Measurements from ENCODE around the gene MCRIP1.

The MCRIP1 gene, protein sequence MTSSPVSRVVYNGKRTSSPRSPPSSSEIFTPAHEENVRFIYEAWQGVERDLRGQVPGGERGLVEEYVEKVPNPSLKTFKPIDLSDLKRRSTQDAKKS

DNA sequence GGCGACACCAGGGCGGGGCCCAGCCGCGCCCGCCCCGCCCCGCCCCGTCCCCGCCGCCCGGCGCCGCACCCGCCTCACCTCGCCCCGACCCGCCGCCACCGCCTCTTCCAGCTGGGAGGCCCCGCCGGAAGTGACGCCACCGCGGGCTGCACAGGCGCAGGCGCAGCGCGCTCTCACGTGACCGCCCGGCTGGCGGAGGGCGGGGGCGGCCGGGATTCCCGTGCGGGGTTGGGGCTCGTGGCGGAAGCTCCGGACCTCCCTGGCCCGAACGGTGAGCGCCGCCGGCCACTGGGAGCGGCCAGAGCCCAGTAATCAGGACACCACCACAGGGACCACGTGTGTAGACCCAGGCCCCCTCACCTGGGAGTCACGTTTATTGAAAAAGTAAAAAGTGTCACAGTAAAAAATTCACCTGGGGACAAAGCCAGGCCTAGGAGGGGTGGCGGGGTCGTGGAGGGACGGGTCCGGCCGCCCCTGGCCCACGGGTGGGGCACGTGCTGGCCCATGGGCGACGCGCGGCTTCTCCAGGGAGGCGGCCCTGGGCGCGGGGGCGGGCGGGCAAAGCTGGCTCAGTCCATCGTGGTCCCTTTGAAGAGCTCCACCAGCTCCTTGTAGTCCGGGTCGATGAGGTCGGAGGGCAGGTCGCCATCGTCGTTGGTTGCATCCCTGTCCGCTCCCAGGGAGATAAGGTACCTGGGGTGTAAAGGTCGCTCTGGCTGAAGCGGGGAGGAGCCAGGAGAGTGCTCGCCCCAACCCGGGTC, at the start of gene MCRIP1:
MCRIP1 (minus strand) TSS at position 132 of the 761 bp plus-strand sequence. CDS start 8,785 bp downstream, outside the sequence.
- peak; percentile 79 for DNase-seq (ENCODE audit: low read depth)

DNA sequence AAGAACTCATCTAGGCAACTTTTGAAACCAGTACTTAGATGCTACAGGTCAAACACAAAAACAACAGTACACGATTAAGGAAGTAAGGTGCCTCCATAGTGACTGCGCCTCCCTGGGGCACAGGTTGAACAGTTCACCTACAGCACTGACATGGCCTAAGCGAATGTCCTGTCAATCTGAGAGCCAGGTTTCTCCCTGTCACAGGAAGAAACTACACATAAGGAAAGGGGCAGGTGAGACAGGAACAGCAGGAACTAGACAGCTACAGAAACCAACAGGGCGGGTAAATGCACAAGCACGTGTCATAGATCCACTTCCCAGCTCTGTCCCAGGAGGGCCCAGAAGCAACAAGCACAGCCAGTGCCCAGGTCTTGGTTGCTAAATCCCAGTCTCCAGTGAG, 46.0 kb upstream of the MCRIP1 start:
- no peak for DNase-seq (ENCODE audit: low read depth)

DNA sequence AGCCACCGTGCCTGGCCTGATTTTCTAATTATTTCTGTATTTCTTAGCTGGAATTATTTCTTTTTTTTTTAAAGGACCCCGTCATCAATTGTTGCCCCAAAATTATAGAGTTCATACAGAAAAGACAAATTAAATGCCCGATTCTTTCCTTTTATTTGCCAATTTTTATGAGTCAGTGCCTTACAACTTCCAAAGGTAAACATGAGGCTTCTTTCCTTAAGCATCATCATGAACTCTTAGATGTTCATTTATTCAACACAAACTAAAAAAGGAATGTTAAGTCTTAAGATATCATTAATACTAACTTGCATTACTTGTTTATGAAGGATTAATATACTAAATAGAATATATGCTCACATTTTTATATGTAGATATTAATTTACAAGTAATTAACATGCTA, 45.2 kb upstream of the MCRIP1 start:
- no peak for DNase-seq (ENCODE audit: low read depth)

DNA sequence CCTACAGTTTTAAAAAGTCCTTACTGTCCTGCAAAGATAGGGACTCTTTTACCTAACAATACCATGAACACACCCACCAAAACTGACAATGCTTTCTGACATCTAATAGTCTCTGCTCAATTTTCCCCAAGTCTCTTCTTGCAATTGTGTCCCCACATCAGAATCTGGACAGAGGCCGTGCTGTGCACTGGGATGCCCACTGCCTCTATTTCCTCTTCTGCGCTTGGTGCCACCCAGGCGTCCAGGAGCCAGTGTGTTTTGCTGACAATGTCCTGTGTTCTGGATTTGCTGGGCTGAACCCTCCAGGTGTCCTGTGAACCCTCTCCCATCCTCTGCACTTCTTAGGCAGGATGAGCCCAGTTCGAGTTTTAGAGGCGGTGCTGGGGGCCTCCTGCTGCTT, 44.5 kb upstream of the MCRIP1 start:
- DNase-seq (ENCODE audit: low read depth), result no peak

DNA sequence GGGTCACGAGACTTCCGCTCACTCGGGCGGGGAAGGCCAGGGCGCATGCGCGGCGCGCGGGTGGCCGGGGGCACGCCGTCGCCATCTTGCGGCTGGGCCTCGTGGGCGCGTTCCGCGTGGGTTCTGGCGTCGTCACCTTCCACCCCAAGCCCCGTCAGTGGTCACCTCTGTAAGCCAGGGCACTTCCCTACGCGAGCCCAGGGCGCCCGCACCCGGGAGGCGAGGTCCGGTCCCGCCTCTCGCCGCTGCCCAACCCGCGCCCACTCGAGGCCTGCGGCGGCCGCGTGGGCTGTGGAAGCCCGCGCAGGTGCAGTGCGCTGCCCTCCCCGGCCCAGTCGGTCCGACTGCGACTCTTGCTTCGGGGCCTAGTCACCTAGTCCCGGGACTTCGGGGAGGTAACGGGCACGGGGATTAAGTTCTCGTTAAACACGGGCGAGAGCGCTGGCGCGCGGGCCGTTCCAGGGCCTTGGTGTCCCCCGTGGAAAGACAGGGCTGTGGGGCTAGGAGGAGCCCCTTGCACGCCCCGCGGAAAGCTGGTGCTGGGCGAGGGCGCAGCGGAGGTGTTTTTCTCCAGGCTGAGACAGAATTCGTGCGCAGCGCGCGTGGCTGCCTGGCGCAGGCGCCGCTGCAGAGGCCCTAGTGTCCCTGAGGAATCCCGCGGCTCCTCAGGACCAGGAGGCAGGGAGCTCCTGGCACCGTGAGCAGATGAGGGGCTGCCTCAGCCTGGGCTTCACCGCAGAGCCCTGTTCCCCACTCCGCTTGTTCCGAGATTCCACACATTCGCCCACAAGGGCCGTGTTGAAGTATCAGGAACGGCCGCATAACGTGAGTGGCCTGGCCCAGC, 38.5 kb upstream of the MCRIP1 start:
- peak; percentile 77 for DNase-seq (ENCODE audit: low read depth)

DNA sequence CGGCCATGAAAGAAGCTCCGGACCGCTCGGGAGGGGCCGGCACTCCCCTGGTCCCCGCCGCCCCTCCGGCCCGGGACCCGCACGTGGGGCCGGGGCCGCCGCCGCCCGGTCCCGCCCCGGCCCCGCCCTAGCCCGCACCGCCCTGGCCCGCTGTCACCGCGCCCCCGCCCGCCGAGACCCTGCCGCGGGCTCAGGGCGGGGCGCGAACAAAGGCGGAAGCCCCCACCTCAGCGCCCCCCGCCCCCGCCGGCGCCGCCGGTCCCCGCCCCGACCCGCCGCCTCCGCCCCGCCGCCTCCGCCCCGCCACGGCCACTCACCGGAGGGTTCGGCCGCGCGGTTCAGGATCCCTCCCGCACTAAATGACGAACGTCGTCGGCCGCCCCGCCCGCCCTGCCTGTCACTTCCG, 37.9 kb upstream of the MCRIP1 start, which contains the start of gene ARHGDIA:
ARHGDIA (minus strand) TSS at position 357 of the 406 bp plus-strand sequence. CDS start 1,407 bp downstream, outside the sequence.
- DNase-seq (ENCODE audit: low read depth), result no peak

DNA sequence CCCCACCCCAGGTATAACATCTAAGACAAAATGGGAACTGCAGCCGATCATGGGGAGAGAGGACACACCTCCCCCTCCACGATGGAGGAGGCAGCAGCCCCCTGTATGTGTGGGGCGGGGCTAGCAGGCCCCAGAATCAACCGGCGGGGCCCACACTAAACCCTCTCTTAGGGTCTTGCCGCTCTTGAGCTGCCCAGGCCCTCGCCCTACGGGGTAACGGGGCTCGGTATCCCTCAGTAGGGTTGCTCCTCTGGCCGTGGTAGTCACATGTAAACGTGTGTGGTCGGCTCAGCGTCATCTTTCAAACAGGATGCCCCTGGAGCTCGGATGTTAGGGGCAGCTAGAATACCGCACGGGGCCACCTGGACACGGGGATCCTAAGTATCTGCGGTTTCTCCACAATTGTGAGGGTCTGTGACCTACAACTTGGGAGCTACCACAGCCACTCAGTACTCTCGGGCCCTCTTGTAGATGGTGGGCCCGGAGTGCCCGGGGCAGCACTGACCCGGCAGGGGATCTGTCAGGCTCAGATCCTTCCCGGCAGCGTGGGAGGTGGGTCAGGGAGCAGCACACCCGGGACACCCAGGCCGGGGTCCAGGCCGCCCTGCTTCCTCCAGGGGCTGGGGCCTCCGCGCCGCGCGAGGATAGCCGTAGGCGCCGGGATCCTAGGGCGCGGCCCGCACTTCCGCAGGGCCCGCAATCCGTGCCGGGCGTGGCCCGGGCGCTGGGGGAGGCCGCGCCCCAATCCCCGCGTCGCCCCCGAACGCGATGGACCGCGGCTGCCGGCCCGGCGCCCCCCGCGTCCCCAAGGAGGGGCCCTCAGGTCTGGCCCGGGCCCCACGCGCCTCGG, 37.3 kb upstream of the MCRIP1 start:
- no peak for DNase-seq (ENCODE audit: low read depth)

DNA sequence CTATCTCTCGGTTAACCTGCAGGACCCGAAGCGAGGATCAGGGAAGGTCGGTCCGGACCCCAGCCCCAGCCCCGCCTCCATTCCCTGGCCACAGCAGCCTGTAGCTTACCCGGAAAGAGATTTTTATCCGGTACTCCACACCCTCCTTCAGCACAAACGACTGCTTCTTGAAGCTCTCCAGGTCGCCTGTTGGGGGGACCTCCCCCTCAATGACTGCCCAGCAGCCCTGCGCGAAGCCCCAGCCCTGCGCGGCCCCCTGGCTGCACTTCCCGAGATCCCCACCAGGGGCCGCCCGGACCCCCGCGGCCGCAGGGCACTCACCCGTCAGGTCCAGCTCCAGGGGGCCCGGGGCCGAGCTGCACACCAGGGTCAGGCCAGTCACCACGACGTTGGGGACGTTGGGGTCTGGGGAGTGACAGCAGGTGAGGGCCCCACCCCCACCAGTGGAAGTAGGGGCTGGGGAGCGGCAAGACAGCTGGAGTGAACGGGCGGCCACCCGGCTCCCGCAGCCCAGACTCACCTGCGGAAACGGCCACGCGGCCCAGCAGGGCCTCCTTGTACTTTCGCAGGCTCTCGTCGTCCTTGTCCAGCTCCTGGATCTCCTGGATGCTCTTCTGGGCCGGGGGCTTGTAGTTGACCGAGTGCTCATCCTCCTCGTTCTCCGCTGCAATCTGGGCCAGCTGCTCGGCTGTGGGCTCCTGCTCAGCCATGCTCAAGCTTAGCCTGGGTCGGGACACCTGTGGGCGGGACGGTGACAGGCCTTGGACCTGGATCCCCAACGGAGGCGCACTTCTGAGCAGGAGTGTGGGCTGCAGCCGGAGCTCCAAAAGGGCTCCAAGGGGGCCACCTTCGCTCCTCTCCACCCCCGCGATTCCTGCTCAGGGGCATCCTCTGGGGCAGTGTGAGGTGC, 36.4 kb upstream of the MCRIP1 start:
- no peak for DNase-seq (ENCODE audit: low read depth)

DNA sequence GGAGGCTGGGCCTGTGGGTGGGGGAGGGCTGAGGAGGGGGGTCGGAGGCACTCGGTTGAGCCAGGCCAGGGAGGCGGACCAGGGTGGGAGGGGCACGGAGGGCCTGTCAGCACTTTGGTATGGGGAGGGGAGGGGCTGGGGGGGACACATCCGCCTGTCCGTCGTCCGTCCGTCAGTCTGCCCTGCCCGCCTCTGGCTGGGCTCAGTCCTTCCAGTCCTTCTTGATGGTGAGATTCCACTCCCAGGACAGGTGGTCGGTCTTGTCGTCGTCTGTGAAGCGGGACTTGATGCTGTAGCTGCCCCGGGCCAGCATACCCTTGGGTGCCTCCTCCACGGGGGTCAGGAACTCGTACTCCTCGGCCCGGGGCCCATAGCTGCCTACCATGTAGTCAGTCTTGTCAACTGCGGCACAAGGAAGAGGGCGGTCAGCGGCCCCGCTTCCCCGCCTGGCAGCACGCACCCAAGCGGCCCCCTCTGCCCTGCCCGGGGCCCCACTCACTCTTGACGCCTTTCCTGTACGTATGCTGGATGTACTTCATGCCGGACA, 35.7 kb upstream of the MCRIP1 start:
- peak; percentile 91 for DNase-seq (ENCODE audit: low read depth)

DNA sequence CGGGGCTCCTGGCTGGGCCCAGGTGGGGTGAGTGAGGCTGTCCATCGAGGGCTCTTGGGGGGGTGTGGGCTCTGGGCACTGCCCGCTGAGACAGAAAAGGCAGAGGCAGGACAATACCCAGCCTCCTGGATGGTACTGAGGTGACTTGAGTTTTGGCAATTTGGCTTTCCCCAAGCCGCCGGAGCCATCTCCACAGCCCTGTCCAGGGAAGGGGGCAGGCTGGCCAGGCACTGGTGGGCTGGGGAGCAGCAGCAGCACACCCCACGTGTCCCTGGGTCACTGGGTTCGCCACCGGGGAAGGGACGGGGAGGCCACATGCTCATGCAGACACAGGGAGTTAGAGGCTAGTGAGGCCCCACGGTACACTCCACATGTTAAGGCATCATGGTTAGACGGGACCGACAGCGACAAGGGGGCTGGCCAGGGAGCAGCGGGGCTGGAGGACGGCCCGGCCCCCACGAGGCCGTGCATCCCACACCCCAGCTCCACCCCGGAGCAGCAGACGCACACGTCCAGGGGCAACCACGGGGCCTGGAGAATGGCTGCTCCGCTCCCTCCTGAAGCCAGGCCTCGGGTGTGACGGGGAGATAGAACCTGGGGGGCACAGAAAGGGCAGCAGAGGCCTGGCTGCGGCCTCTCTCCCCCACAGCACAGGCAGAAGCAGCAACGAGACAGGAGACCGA, 35.0 kb upstream of the MCRIP1 start:
- no peak for DNase-seq (ENCODE audit: low read depth)

DNA sequence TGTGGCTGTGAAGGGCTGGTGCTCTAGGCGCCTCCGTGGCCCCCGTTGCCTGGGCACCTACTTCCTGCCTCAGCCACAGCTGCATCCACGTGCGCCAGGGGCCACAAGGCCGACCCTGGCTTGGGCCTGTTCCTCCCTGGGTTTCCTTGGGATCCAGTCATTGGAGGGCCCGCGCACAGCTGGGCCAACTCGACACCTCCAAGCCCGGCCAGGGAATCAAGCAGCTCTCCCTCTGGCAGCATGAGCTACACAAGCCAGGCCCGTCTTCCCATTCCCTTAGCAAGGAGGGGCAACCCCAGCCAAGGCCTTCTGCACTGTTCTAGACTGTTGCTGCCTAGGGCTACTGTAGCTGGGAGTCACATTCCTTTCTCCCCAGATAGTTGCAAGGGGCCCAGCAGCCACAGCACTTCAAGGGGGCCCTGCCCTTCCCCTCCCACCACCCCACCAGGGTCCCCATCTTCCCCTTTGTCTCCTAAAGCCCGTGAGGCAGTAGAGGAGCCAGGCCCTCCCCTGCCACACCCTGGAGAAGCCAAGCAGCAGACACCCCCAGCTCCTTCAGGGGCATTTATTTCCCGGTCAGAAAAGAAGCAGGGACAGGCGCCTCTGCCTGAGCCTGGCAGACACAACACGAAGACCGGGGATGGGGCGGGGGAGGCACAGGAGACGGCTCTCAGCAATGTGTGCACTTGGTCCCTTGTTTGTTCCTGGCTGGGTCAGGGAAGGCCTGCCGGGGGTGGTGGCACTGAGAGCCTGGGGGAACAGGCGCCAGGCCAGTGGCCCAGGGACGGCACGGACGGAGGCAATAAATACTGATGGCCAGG, 34.3 kb upstream of the MCRIP1 start:
- no peak for DNase-seq (ENCODE audit: low read depth)

DNA sequence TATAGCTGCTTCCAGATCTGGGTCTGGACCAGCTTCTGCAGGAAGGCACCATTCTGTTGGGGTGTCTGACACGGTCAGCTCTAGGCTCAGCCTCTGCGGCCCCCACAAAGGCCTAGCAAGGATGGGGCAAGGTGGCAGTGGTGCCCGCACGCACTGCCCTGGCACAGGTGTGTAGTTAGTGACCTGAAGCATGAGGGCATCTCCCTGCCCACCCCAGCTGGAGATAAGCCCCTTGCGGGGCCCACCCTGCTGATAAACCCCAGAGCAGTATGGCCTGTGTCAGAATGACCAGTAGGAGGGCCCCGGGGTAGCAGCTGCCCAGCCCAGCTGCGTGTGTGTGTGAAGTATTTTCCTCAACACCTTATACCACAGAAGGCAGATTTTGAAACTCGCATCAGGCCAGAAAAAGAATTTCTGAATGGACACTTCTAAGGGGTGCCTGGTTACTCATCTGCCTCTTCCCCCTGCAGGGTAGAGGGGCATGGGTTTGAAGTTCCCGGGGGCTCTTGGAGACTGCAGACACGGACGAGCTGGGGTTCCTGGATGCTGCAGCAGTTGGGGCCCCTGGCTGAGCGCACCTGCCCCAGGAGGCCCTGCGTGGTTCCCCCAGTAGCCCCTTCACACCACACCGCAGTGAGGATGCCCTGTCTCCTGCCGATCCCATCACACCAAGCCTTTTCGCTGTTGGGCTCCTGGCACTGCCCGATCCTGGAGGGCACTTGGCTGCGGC, 33.5 kb upstream of the MCRIP1 start:
- no peak for DNase-seq (ENCODE audit: low read depth)

DNA sequence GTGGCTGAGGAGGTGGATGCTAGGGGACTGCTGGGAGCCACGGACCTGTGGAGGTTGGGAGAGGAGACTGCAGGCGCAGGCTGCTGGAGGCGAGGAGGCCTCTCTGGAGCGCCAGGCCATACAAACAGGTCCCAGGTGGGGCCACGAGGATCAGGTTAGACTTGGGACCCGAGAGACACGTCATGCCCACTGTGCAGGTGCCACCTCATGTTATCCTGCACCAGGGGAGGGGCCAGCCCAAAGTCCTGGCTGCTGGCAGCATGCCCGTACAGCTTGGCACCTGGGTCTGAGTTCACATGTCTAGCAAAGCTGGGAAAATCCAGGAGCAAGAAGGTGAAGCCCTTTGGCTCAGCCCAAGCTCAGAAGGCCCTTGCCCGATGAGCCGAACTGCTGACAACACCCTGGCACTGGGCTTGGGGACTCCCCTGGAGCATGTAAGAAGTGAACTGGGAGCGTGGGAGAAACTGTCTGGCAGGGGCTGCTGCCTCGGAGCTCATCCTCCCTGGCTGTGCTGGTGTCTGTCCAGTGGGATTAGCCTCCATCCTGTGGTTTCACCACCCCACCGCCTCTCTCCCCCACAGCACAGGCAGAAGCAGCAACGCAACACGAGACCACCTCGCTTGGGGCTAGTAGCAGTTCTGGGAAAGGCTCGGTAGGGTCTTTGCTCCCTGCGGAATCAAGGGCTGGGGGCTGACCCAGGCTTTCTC, 32.8 kb upstream of the MCRIP1 start:
- DNase-seq (ENCODE audit: low read depth), result no peak

DNA sequence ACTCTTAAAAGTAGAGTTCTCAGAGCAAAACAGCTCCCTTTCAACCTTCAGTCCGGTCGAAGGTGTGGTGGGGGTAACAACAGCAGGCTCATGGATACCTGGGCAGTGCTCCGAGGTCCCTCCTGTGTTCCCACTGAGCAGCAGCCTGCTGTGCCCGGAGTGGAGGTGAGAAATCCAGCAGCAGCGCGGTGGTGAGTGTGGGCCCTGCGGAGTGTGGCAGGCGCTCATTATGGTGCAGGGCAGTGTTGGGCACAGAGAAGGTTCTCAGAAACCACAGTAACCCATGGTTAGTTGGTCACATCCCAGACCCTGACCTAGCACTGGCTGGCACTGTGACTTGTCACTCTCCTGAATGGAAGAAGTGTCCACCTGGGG, 32.3 kb upstream of the MCRIP1 start:
- no peak for DNase-seq (ENCODE audit: low read depth)

DNA sequence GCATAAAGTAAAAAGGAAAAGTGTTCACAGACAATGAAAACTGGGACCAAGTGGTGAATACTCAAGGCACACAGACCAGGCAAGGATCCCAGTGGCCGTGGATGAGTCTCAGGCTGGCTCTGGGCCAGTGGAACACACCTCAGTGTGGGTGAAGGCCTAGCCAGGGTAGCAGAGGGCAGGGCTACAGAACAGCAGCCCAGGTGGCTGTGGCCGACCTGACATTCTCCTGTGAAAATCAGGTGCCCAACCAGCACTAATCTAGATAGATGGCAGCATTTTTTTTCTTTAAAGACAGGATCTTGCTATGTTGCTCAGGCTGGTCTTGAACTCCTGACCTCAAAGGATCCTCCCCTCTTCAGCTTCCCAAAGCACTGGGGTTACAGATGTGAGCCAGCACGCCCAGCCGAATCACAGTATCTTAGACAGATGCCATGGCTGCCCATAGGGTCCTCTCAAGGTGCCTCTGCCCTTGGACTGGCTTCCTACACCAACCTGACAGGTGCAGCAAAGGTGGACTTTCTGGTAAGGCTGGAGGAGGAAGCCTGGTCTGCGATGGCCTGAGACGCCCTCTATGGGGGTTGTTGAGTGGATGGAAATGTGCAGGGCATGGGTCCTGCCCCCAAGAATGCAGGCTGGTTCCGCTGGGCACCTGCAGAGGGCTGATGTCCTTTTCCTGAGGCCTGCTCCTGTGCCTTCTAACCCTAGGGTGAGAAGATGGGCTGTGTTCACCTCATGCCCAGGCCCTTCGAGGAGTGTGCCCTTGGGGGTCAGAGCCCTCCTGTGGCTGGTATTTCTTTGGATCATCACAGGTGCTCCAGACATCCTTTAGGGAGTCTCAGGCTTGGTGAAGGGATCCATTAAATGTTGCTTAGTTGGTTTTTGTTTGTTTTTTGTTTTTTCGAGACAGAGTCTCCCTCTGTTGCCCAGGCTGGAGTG, 31.0 kb upstream of the MCRIP1 start:
- DNase-seq (ENCODE audit: low read depth), result no peak

DNA sequence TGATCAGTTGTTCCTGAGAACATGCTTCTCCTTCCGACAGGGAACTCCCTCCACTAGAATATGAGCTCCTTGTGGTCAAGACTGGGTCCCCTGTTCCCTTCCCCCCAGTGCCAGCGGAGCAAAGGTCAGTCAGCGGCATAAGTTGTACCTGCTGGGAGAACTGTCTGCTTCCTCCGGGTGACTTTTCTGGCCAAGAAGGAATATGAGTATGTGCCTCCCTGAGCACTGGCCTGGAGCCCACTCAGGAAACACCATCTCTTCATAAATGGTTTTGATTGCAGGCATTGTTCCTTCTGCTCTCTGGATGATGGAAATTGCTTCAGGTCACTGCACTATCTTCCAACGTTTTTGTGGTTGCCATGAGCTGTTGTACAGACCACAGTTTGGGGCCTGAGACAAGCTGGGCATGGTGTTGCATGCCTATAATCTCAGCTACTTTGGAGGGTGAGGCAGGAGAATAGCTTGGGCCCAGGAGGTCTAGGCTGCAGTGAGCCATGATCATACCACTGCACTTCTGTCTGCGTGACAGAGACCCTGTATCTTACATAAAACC, 30.1 kb upstream of the MCRIP1 start:
- DNase-seq (ENCODE audit: low read depth), result no peak

Measured in fibroblast of the conjunctiva (primary cell).